IMR-90 (cell line): ENCODE measurements around the gene C17orf100. TPM values are rescaled to one million over a fixed set of nuclear protein-coding genes. Genes with fewer than 3 reads are reported as not detected.
"Not testable (repeated sequence)": the region's sequence is repeated elsewhere in the genome, so short reads cannot be mapped to it uniquely, and the experiment has no call there.

Source experiments
- ATAC-seq: fragments of 200-7000 bp; cut with Tn5 transposase; 2 replicates; pipeline ENCODE4 v1.9.1; 2020; ENCODE audit warnings: low read depth, mild to moderate bottlenecking, moderate library complexity
- BruUV-seq: library from RNA; stranded (reverse); fragments of 400-500 nt; replicated peaks from 2 replicates; lab custom pipeline; 2021; lab: Mats Ljungman, UMichigan
- CTCF ChIA-PET: fragments of 300-600 bp; formaldehyde crosslinking; extraction: SDS; loops from one replicate; lab custom pipeline; 2021; ENCODE audit warnings: antibody characterized with exemption; lab: Yijun Ruan, JAX
- POLR2A ChIA-PET: fragments of 300-600 bp; sonication (Branson Sonifier 250); formaldehyde crosslinking; loops from one replicate; lab custom pipeline; 2022; ENCODE audit warnings: antibody characterized with exemption; ENCODE audit not compliant: unreplicated experiment; lab: Charles Lee
- DNase-seq: peaks from one replicate; pipeline ENCODE4 v3.0.0; 2013
- H2AFZ ChIP-seq: replicated peaks from 2 replicates; pipeline ENCODE3; 2013; ENCODE audit warnings: low read length, mild to moderate bottlenecking; ENCODE audit not compliant: poor library complexity
- H2AK5ac ChIP-seq: 2 replicates; pipeline ENCODE4 v1.6.1; 2013; ENCODE audit warnings: low read depth, low read length, inconsistent platforms
- H2AK9ac ChIP-seq: replicated peaks from 2 replicates; pipeline ENCODE3; 2013; ENCODE audit warnings: mild to moderate bottlenecking, low read depth, low read length, moderate library complexity; ENCODE audit not compliant: poor library complexity
- H2BK120ac ChIP-seq: 2 replicates; pipeline ENCODE4 v1.6.1; 2013; ENCODE audit warnings: low read depth, low read length, inconsistent platforms
- H2BK15ac ChIP-seq: 3 replicates; pipeline ENCODE4 v1.6.1; 2013; ENCODE audit warnings: low read depth, low read length, inconsistent platforms
- H2BK20ac ChIP-seq: 2 replicates; pipeline ENCODE4 v1.6.1; 2013; ENCODE audit warnings: low read depth, mild to moderate bottlenecking, inconsistent platforms, low read length, moderate library complexity
- H2BK5ac ChIP-seq: 2 replicates; pipeline ENCODE4 v1.6.1; 2013; ENCODE audit warnings: mild to moderate bottlenecking, low read depth, low read length, inconsistent platforms; ENCODE audit not compliant: poor library complexity, severe bottlenecking
- H3K14ac ChIP-seq: replicated peaks from 2 replicates; pipeline ENCODE4 v1.6.1; 2013; ENCODE audit warnings: low read depth, low read length, inconsistent platforms
- H3K18ac ChIP-seq: 2 replicates; pipeline ENCODE4 v1.6.1; 2013; ENCODE audit warnings: low read depth, low read length, control low read depth
- H3K23ac ChIP-seq: 2 replicates; pipeline ENCODE4 v1.6.1; 2013; ENCODE audit warnings: low read depth, low read length, inconsistent platforms
- H3K27ac ChIP-seq: 2 replicates; pipeline ENCODE4 v1.5.1; 2013; ENCODE audit warnings: mild to moderate bottlenecking, control low read depth, low read length; ENCODE audit not compliant: insufficient read depth
- H3K27me3 ChIP-seq: 2 replicates; pipeline ENCODE4 v1.6.1; 2013; ENCODE audit warnings: low read length; ENCODE audit not compliant: control insufficient read depth, insufficient read depth
- H3K36me3 ChIP-seq: 2 replicates; pipeline ENCODE4 v1.6.1; 2013; ENCODE audit warnings: low read length, mixed read lengths; ENCODE audit not compliant: control insufficient read depth, insufficient read depth
- H3K4ac ChIP-seq: 2 replicates; pipeline ENCODE4 v1.6.1; 2013; ENCODE audit warnings: low read depth, low read length, inconsistent platforms
- H3K4me1 ChIP-seq: 2 replicates; pipeline ENCODE4 v1.6.1; 2013; ENCODE audit warnings: low read length, mixed read lengths; ENCODE audit not compliant: control insufficient read depth, insufficient read depth
- H3K4me2 ChIP-seq: 2 replicates; pipeline ENCODE4 v1.6.1; 2013; ENCODE audit warnings: low read depth, mild to moderate bottlenecking, control low read depth, low read length, moderate library complexity
- H3K4me3 ChIP-seq: 2 replicates; pipeline ENCODE4 v1.5.1; 2013; ENCODE audit warnings: low read depth, mild to moderate bottlenecking, control low read depth, low read length, moderate library complexity; ENCODE audit not compliant: insufficient read depth
- H3K56ac ChIP-seq: 2 replicates; pipeline ENCODE4 v1.6.1; 2013; ENCODE audit warnings: low read length, inconsistent platforms; ENCODE audit not compliant: insufficient read depth; ENCODE audit errors: extremely low read depth
- H3K79me1 ChIP-seq, 2 experiments: 2 replicates each; pipeline ENCODE4 v1.6.1; 2013; ENCODE audit warnings: low read length in 2 of 2, inconsistent platforms in 1 of 2, low read depth in 1 of 2
- H3K9ac ChIP-seq: 2 replicates; pipeline ENCODE4 v1.6.1; 2013; ENCODE audit warnings: low read depth, low read length, control low read depth
- H3K9me1 ChIP-seq: 2 replicates; pipeline ENCODE4 v1.6.1; 2013; ENCODE audit warnings: low read length, inconsistent platforms; ENCODE audit not compliant: insufficient read depth
- H3K9me3 ChIP-seq: 2 replicates; pipeline ENCODE4 v1.6.1; 2013; ENCODE audit warnings: low read length; ENCODE audit not compliant: control insufficient read depth, insufficient read depth
- H4K20me1 ChIP-seq: 2 replicates; pipeline ENCODE4 v1.6.1; 2013; ENCODE audit warnings: low read length, inconsistent platforms; ENCODE audit not compliant: insufficient read depth
- H4K5ac ChIP-seq: 2 replicates; pipeline ENCODE4 v1.6.1; 2013; ENCODE audit warnings: mild to moderate bottlenecking, low read depth, low read length, control low read depth
- H4K8ac ChIP-seq, 2 experiments: 2 replicates each; pipeline ENCODE4 v1.6.1; 2013; ENCODE audit warnings: low read depth in 2 of 2, low read length in 2 of 2, control low read depth in 1 of 2, inconsistent platforms in 1 of 2
- H4K91ac ChIP-seq: 2 replicates; pipeline ENCODE4 v1.6.1; 2013; ENCODE audit warnings: low read depth, low read length, inconsistent platforms; ENCODE audit not compliant: insufficient read depth
- MAZ ChIP-seq: IDR thresholded peaks from 2 replicates; pipeline ENCODE4 v1.6.1; 2012; ENCODE audit warnings: low read depth, mild to moderate bottlenecking, low read length, improper control_type of control experiment, moderate library complexity, borderline replicate concordance
- MXI1 ChIP-seq: IDR thresholded peaks from 2 replicates; pipeline ENCODE4 v1.6.1; 2012; ENCODE audit warnings: low read depth, mild to moderate bottlenecking, low read length, moderate library complexity, borderline replicate concordance
- POLR2A ChIP-seq: IDR thresholded peaks from 2 replicates; pipeline ENCODE4 v1.6.1; 2012; ENCODE audit warnings: mild to moderate bottlenecking, low read depth, low read length
- RAD21 ChIP-seq: IDR thresholded peaks from 2 replicates; pipeline ENCODE4 v1.6.1; 2012; ENCODE audit warnings: low read length, improper control_type of control experiment
- RCOR1 ChIP-seq: IDR thresholded peaks from 2 replicates; pipeline ENCODE4 v1.6.1; 2012; ENCODE audit warnings: mild to moderate bottlenecking, low read length, improper control_type of control experiment; ENCODE audit not compliant: insufficient replicate concordance
- RFX5 ChIP-seq: IDR thresholded peaks from 2 replicates; pipeline ENCODE4 v1.8.0; 2012; ENCODE audit warnings: low read depth, mild to moderate bottlenecking, low read length, moderate library complexity
- WGBS, 2 experiments: methylation state at CpG; one replicate each; pipeline versions ENCODE4 v1.1.5 to v1.1.7; 2013; ENCODE audit warnings: missing lambda C conversion rate in 2 of 2; ENCODE audit not compliant: insufficient read length in 1 of 2; ENCODE audit errors: extremely low coverage in 2 of 2; 5-methylcytosine and 5-hydroxymethylcytosine counted together
- dilution Hi-C: fragments of 300-500 bp; cut with HindIII; formaldehyde crosslinking; loops from one replicate; pipeline ENCODE4 v1.14.3; 2018; ENCODE audit warnings: low sequenced_read_pairs; ENCODE audit not compliant: unreplicated experiment
- in situ Hi-C: fragments of 300-500 bp; cut with MboI; formaldehyde crosslinking; loops from 3 replicates; pipeline ENCODE4 v1.14.3; 2019; ENCODE audit warnings: low sequenced_read_pairs, inconsistent platforms, mixed read lengths
- intact Hi-C: fragments of 100-400 bp; cut with micrococcal nuclease; formaldehyde crosslinking; loops from 2 replicates; pipeline ENCODE4 v1.10.0; 2022
- polyA plus RNA-seq, 3 experiments: library from polyadenylated mRNA; depleted of rRNA; stranded (reverse); fragments of >200 nt; gene quantifications; 2 replicates each; pipeline ENCODE4 v1.2.3, GENCODE V29; 2012; ENCODE audit warnings: low replicate concordance in 1 of 3
- total RNA-seq: library from RNA; depleted of rRNA; stranded (reverse); fragments of >200 nt; gene quantifications from 2 replicates; pipeline ENCODE4 v1.2.3, GENCODE V29; 2012

The C17orf100 gene
- total and polyA plus RNA-seq, 2 of the 4 experiments (the other 2 are of a cell fraction) = 0.18 to 1.8 TPM

GRCh38 chr17:6691546-6691945 lies 40.0 kb downstream of the C17orf100 start:
- Histone ChIP-seq H3K27ac (no peak overlapping the region), H3K36me3 (no peaks in the 10 kb centered on the region), H2AK5ac (no peak overlapping the region), H2AFZ (no peak overlapping the region), H2BK15ac (no peak overlapping the region), H3K27me3 (peaks cover 11% of the 10 kb centered on the region), H3K9me3 (no peaks in the 10 kb centered on the region), H3K4me2 (no peak overlapping the region), H2BK5ac (no peak overlapping the region), H3K4me1 (no peaks in the 10 kb centered on the region), H3K23ac (no peak overlapping the region), H4K20me1 (no peaks in the 10 kb centered on the region), H3K9me1 (no peaks in the 10 kb centered on the region), H3K56ac (no peak overlapping the region), H4K91ac (no peak overlapping the region), H3K4ac (no peak overlapping the region), H3K14ac (no peak overlapping the region), H3K9ac (no peak overlapping the region), H3K18ac (no peak overlapping the region), H3K79me1 (no peaks in the 10 kb centered on the region), H3K4me3 (no peak overlapping the region), H2BK120ac (no peak overlapping the region), H2BK20ac (no peak overlapping the region), H2AK9ac (no peak overlapping the region), H4K5ac (no peak overlapping the region), H4K8ac (no peak overlapping the region)
- BruUV-seq = no TSS peak
- in situ Hi-C loops (no loop called here), dilution Hi-C loops (no loop called here), intact Hi-C loops (no loop called here)
- TF ChIP-seq RFX5 = no peak
- TF ChIP-seq MXI1 = no peak
- no peak for TF ChIP-seq POLR2A
- TF ChIP-seq MAZ = no peak
- TF ChIP-seq RAD21 = no peak
- no peak for TF ChIP-seq RCOR1
- CTCF ChIA-PET = no interaction called here
- POLR2A ChIA-PET = no interaction called here
- DNase-seq (no peak), ATAC-seq (no peak)
- 17% methylated on average over 1 of the region's 3 CpGs; no CpG with 5 or more reads in 1 of the 2 experiments for WGBS, 2 experiments

DNA sequence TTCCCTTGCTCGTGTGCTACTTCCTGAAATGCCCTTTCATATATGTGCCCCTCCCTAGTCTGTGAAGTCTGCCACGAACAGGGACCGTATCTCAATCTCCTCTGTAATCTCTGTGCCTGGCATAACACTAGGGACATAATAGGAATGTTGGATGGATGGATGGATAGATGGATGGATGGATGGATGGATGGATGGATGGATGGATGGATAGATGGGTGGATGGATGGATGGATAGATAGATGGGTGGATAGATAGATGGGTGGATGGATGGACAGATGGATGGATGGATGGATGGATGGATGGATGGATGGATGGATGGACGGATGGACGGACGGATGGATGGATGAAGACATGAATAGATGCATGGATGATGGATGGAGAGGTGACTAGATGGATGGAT lies 40.4 kb downstream of the C17orf100 start:
- H3K14ac ChIP-seq, ATAC-seq, H4K5ac ChIP-seq, H4K8ac ChIP-seq, H2BK5ac ChIP-seq, H2AFZ ChIP-seq, H3K18ac ChIP-seq, H3K56ac ChIP-seq, H4K20me1 ChIP-seq, POLR2A ChIA-PET, H3K9me1 ChIP-seq, BruUV-seq, H2AK9ac ChIP-seq, H3K79me1 ChIP-seq, H3K36me3 ChIP-seq, H2BK15ac ChIP-seq, H2AK5ac ChIP-seq, in situ Hi-C loops, H2BK20ac ChIP-seq, CTCF ChIA-PET, H2BK120ac ChIP-seq, H3K23ac ChIP-seq, H3K4me3 ChIP-seq, H3K4me1 ChIP-seq, H3K4me2 ChIP-seq, H3K4ac ChIP-seq, H4K91ac ChIP-seq, H3K9ac ChIP-seq, dilution Hi-C loops, intact Hi-C loops, H3K9me3 ChIP-seq, H3K27ac ChIP-seq, DNase-seq: not testable (repeated sequence)
- peaks cover 11% of the 10 kb centered on the region for H3K27me3 ChIP-seq
- WGBS, 2 experiments = no CpG with 5 or more reads among the region's 6 CpGs
